Left ventricle myocardium inferior (tissue), 1 donor: ENCODE measurements around the gene KDM4C. TPM values are rescaled to one million over a fixed set of nuclear protein-coding genes. Genes with fewer than 3 reads are reported as not detected.
"Not testable (repeated sequence)": the region's sequence is repeated elsewhere in the genome, so short reads cannot be mapped to it uniquely, and the experiment has no call there.

Experiments
- DNase-seq: peaks from one replicate; pipeline ENCODE4 v3.0.0-alpha.2; 2020
- H3K27ac ChIP-seq: fragments of 200-600 bp; replicated peaks from 2 replicates; pipeline ENCODE4 v1.8.0; 2021
- H3K27me3 ChIP-seq: fragments of 200-600 bp; 2 replicates; pipeline ENCODE4 v1.8.0; 2021; ENCODE audit warnings: low read depth
- H3K36me3 ChIP-seq: fragments of 200-600 bp; 2 replicates; pipeline ENCODE4 v1.8.0; 2021
- H3K4me1 ChIP-seq: fragments of 200-600 bp; 2 replicates; pipeline ENCODE4 v1.8.0; 2021
- H3K4me3 ChIP-seq: fragments of 200-600 bp; 2 replicates; pipeline ENCODE4 v1.8.0; 2021; ENCODE audit warnings: mild to moderate bottlenecking, moderate library complexity
- H3K9me3 ChIP-seq: fragments of 200-600 bp; replicated peaks from 2 replicates; pipeline ENCODE4 v1.8.0; 2021
- CTCF ChIP-seq: fragments of 200-600 bp; IDR thresholded peaks from 2 replicates; pipeline ENCODE4 v1.8.0; 2021; ENCODE audit warnings: antibody characterized with exemption, mild to moderate bottlenecking, borderline replicate concordance
- intact Hi-C: fragments of 100-400 bp; cut with micrococcal nuclease; formaldehyde crosslinking; loops from one replicate; pipeline ENCODE4 v1.11.0; 2022
- total RNA-seq: library from RNA; stranded (reverse); fragmentation: NEBNext Ultra II Directional; extraction: Animal tissue kit (Norgen Biotek cat#: 25700); gene quantifications from one replicate; pipeline ENCODE4 v1.2.1, GENCODE V29; 2021
- donor health status: DM: no; HTN: yes; CAD: no; lungs with severe emphysema.

Gene KDM4C
- total RNA-seq, 1 donor from 2014 or later = 14.1 TPM

GRCh38 chr9:6783753-6784152 is 26.0 kb downstream of the KDM4C start:
- H3K9me3 ChIP-seq = no peaks in the 10 kb centered on the region
- no peak for DNase-seq
- no peak overlapping the region for H3K4me3 ChIP-seq
- no peaks in the 10 kb centered on the region for H3K27me3 ChIP-seq
- intact Hi-C loops = no loop called here
- no peak for TF ChIP-seq CTCF
- H3K36me3 ChIP-seq = no peaks in the 10 kb centered on the region
- H3K27ac ChIP-seq = no peak overlapping the region
- H3K4me1 ChIP-seq = peaks cover 67% of the 10 kb centered on the region

GRCh38 chr9:6785682-6786081 is 27.9 kb downstream of the KDM4C start:
- Histone ChIP-seq H3K9me3 (no peaks in the 10 kb centered on the region), H3K4me1 (peaks cover 51% of the 10 kb centered on the region), H3K27ac (no peak overlapping the region), H3K27me3 (no peaks in the 10 kb centered on the region), H3K4me3 (no peak overlapping the region), H3K36me3 (no peaks in the 10 kb centered on the region)
- intact Hi-C loops = no loop called here
- no peak for DNase-seq
- TF ChIP-seq CTCF = no peak

GRCh38 chr9:6787793-6788161 is 30.0 kb downstream of the KDM4C start:
- Histone ChIP-seq H3K4me3 (no peak overlapping the region), H3K27ac (peak overlapping the region; percentile 38), H3K36me3 (no peaks in the 10 kb centered on the region), H3K4me1 (peaks cover 32% of the 10 kb centered on the region), H3K27me3 (no peaks in the 10 kb centered on the region), H3K9me3 (no peaks in the 10 kb centered on the region)
- no peak for TF ChIP-seq CTCF
- DNase-seq = no peak
- intact Hi-C loops = no loop called here

DNA sequence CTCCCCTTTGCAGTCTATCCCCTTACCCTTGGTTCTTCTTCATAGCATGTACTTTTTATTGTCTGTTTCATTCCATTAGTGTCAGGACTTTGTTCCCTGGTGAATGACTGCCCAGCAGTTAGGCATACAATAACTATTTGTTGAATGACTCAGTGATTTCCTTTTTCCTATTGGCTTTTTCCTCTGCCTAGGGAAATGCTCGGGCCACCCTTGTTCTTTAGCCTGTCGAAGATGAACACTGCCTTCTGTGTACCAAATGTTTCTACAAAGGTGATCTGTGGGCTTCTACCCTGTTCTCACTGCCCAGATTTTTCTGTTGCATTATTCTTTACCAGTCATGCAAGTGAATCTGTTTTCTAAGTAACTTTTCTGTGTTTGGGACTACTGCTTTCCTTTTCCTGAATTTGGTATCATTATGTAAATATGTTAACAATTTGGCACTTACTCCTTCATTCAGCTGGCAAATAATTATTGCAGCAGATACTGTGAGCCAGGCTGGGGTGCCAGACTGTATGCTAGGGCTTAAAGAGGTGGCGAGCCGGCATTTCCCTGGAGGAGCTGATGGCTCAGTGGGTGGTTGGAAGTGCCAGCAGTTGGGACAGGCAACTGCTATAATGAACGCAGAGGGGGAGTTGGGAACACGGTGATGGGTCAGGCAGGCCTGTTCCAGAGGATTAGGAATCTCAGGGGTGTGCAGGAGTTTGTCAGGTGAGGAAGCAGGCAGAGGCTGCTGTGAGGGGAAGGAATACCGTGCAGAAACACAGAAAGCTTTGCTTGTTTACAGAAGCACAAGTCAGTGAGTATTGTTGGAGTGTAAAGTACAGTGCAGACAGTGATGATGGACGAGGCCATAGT is 30.6 kb downstream of the KDM4C start:
- peaks cover 25% of the 10 kb centered on the region for H3K4me1 ChIP-seq
- no peak for TF ChIP-seq CTCF
- peak overlapping the region; percentile 38 for H3K27ac ChIP-seq

GRCh38 chr9:6789017-6789338 is 31.2 kb downstream of the KDM4C start:
- H3K9me3 ChIP-seq, H3K36me3 ChIP-seq, H3K4me3 ChIP-seq, intact Hi-C loops, DNase-seq, H3K27ac ChIP-seq, H3K27me3 ChIP-seq: not testable (repeated sequence)
- peaks cover 25% of the 10 kb centered on the region for H3K4me1 ChIP-seq

More for the DNA sequence above, 30.6 kb downstream of the KDM4C start:
- DNase-seq = no peak
- Histone ChIP-seq H3K27me3 (no peaks in the 10 kb centered on the region), H3K4me3 (no peak overlapping the region), H3K36me3 (peaks cover 3% of the 10 kb centered on the region), H3K9me3 (no peaks in the 10 kb centered on the region)
- intact Hi-C loops = no loop called here

DNA sequence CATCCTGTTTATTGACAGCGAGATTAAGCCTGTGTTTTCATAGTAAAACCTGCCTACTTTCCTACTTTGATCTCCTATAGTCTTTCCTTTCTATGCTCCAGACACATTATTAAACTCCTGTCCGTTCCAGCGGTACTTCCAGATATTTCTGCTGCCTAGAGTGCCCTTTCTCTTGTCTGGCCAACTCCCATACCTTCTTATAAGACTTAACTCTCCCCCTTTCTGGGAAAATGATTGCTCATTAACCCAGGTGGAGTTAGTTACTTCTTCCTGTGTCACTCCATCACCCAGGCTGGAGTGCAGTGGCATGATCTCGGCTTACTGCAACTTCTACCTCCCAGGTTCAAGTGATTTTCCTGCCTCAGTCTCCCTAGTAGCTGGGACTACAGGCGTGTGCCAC is 33.1 kb downstream of the KDM4C start:
- TF ChIP-seq CTCF = no peak
- intact Hi-C loops = no loop called here
- Histone ChIP-seq H3K36me3 (peaks cover 15% of the 10 kb centered on the region), H3K4me3 (no peak overlapping the region), H3K27me3 (no peaks in the 10 kb centered on the region), H3K4me1 (peaks cover 35% of the 10 kb centered on the region), H3K27ac (no peak overlapping the region), H3K9me3 (no peaks in the 10 kb centered on the region)
- no peak for DNase-seq
